Activated gamma-delta T cell treated with anti-CD3 and anti-CD28 coated beads, Interleukin-2, amount 50 U/mL, for 16 hours (primary cell): Measurements from ENCODE around the gene GRN.
"Not testable (repeated sequence)": the region's sequence is repeated elsewhere in the genome, so short reads cannot be mapped to it uniquely, and the experiment has no call there.

ENCODE experiments used
- DNase-seq: peaks from one replicate; pipeline ENCODE4 v3.0.0-alpha.2; 2020; ENCODE audit warnings: low read depth

GRN gene

DNA sequence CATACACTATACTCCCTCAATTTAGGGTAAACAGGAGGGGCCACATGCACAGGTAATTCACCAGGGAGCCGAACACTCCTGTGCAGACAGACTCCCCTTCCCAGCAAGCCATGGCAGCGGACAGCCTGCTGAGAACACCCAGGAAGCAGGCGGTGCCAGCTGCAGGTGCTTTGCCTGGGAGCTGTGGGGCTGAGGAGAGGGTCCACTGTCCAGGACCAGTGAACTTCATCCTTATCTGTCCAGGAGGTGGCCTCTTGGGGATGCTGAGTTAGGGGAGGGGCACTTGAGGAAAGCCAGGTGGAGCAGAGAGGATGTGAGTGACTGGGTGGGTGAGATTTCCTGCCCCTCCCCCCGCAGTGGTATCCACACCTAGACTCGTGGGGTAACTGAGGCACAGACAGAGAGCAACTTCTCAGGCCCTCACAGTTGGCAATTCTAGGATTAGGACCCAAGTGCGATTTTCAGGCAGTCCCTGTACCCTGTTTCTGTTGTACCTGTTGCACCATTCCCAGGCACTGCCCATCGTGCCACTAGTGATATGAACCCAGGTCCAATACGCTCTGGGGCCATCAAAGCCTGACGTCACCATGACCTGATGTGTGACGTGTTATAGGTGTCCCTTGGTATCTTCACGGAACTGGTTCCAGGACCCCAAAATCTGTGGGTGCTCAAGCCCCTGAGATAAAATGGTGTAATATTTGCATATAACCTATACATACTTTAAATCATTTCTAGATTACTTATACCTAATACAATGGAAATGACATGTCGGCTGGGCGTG, 1.2 kb downstream of the GRN start:
- no peak for DNase-seq

DNA sequence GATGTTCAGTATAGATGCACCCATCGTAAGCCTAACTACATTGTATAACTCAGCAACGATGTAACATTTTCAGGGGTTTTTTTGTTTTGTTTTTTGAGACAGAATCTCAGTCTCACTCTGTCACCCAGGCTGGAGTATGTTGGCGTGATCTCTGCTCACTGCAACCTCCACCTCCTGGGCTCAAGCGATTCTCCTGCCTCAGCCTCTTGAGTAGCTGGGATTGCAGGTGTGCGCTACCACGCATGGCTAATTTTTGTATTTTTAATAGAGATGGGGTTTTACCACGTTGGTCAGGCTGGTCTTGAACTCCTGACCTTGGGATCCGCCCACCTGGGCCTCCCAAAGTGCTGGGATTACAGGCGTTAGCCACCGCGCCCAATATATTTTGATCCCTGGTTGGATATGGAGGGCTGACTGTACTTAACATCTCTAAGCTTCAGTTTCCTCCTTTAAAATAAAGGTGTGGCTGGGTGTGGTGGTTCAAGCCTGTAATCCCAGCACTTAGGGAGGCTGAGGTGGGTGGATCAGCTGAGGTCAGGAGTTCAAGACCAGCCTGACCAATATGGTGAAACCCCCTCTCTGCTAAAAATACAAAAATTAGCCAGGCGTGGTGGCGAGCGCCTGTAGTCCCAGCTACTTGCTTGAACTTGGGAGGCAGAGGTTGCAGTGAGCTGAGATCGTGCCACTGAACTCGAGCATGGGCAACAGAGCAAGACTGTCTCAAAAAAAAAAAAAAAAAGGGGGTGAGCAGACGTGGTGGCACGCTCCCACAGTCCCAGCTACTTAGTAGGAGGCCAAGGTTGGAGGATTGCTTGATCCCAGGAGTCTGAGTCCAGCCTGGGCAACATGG, 2.3 kb downstream of the GRN start:
- not testable (repeated sequence) for DNase-seq

DNA sequence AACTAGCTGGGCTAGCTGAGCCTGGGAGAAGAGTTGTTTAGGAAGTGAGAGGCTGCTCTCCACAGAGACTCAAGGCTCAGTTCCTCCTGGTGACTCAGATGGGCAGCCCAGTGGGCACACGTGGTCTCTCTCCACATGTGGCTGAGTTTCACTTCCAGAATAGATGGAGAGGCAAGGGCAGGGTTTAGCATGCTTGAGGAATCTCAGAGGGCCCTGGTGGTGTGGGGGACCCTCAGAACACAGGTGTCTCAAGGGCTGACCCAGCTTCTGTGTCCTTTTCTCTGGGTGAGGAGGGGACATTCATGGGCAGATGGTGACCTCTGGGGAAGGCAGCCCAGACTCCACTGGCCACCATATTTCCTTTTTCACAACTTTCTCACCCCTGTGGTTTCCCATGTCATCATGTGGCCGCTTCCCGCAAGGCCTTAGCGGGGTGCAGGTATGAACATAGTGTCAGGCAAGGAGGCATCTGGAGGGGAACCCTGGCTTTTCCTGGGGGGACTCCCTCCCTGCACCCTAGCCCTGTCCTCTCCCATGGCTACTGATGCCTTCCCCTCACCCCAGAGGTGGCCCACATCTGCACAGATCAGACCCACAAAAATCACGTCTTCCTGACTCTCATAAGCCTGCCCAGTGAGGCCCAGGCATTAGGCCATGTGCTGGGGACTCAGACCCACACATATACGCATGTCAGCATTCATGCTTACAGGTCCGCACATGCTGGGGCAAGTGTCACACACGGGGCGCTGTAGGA, 3.3 kb downstream of the GRN start:
- DNase-seq = no peak

DNA sequence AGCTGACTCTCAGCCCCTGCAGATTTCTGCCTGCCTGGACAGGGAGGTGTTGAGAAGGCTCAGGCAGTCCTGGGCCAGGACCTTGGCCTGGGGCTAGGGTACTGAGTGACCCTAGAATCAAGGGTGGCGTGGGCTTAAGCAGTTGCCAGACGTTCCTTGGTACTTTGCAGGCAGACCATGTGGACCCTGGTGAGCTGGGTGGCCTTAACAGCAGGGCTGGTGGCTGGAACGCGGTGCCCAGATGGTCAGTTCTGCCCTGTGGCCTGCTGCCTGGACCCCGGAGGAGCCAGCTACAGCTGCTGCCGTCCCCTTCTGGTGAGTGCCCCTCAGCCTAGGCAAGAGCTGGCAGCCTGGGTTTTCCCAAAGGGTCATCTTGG, 3.9 kb downstream of the GRN start:
- no peak for DNase-seq

DNA sequence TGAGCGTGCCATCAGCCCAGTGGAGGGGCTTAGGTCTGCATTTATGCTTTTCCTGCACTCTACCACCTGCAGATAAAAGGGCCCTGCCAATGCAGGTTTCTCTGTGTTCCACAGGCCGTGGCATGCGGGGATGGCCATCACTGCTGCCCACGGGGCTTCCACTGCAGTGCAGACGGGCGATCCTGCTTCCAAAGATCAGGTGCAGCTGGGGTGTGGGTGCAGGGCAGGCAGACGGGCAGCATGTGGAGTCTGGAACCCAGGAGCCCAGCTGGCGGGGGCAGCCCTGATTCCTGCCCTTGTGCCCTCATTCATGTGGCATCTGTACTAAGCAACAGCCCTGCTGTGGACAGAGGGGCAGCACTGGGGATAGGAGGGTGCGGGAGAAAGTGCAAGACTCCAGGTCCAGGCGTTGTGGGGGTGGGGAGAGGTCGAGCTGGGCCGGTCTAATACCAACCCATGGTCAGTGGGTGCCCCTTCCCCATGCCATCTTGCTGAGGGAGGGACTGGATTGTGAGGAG, 4.5 kb downstream of the GRN start:
- no peak for DNase-seq

DNA sequence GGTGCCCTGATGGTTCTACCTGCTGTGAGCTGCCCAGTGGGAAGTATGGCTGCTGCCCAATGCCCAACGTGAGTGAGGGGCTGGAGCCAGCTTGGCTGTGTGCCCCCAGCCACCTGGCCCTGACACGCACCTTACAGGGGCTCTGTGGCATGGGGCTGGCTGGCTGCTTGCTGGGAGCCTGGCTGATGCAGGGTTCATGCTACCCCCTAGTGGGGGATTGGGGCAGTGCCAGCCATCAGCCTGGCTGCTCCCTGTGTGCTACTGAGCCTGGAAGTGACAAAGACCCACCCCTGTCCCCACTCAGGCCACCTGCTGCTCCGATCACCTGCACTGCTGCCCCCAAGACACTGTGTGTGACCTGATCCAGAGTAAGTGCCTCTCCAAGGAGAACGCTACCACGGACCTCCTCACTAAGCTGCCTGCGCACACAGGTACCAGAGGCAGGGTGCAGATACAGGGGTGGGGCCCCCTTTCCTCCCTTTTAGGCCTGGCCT, 5.7 kb downstream of the GRN start:
- peak; percentile 59 for DNase-seq

DNA sequence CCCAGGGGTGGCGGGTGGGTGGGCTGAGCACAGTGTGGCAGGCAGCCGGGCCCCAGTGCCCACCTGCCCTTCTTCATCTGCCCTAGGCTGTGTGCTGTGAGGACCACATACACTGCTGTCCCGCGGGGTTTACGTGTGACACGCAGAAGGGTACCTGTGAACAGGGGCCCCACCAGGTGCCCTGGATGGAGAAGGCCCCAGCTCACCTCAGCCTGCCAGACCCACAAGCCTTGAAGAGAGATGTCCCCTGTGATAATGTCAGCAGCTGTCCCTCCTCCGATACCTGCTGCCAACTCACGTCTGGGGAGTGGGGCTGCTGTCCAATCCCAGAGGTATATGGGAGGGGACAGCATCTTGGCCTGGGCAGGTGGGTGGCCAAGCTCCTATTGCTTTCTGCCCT, 6.4 kb downstream of the GRN start:
- no peak for DNase-seq

DNA sequence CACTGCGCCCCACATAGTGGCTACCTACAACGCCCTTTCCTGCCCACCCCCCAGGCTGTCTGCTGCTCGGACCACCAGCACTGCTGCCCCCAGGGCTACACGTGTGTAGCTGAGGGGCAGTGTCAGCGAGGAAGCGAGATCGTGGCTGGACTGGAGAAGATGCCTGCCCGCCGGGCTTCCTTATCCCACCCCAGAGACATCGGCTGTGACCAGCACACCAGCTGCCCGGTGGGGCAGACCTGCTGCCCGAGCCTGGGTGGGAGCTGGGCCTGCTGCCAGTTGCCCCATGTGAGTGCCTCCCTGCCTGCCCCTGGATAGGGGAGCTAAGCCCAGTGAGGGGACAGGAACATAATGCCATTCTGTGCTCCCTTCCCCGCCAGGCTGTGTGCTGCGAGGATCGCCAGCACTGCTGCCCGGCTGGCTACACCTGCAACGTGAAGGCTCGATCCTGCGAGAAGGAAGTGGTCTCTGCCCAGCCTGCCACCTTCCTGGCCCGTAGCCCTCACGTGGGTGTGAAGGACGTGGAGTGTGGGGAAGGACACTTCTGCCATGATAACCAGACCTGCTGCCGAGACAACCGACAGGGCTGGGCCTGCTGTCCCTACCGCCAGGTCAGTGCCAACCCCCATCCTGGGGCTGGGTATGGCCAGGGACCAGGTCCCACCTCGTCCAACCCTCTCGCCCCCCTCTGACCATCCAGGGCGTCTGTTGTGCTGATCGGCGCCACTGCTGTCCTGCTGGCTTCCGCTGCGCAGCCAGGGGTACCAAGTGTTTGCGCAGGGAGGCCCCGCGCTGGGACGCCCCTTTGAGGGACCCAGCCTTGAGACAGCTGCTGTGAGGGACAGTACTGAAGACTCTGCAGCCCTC, 7.1 kb downstream of the GRN start:
- DNase-seq = no peak

DNA sequence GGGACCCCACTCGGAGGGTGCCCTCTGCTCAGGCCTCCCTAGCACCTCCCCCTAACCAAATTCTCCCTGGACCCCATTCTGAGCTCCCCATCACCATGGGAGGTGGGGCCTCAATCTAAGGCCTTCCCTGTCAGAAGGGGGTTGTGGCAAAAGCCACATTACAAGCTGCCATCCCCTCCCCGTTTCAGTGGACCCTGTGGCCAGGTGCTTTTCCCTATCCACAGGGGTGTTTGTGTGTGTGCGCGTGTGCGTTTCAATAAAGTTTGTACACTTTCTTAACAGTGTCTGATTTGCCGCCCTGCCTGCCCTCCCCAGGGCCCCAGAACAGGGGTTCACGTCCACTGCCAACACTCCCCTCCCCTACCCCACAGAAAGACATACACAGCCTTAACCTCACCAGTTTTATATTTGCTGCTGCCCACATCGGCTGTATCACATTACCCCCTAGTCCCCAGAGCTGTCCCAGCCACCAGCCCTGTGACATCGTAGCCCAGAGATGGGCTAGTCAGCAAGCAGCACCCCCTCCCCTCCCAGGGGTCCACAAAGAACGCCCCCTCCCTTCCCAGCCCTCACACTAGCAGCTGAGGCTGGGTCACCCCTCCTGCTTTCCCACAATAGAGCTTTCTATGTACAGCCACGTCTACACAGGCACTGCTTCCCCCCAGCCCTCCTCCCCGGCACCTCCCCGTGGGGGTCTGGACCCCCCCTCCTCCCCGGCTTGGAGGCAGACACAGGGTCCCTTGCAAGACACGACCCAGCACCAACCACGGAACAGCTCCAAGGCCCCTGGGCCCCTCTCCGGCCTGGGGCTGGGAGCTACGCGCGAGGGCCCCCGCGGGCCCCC, 7.9 kb downstream of the GRN start:
- DNase-seq = no peak

DNA sequence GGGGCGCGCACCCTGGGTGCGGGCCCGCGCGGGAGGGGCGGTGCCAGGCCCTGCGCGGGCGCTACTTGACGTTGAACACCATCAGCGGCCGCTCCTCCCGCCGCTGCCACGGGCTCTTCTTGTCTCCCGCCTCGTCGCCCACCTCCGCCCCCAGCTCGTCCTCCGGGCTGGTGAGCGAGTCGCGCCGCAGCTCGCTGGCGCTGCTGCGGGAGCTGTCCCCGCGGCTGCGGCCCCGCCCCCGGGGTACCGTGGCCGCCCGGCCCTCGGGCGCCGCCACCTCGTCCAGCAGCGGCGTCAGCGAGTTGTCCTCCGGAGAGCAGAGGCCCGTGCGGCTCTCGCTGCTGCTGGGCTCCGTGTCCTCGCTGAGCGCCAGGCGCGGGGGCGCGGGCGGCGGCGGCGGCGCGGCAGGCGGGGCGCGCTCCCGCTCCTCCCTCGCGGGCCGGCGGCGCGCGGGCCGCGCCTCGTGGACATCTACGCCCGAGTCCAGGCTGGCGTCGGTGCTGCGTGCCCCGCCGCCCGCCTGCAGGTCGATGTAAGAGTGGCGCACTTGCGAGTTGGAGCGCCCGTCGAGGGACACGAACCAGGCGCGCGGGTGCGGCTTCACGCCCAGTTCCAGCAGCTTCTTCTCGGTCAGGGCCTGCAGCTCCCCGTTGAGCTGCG, 8.7 kb downstream of the GRN start:
- no peak for DNase-seq

DNA sequence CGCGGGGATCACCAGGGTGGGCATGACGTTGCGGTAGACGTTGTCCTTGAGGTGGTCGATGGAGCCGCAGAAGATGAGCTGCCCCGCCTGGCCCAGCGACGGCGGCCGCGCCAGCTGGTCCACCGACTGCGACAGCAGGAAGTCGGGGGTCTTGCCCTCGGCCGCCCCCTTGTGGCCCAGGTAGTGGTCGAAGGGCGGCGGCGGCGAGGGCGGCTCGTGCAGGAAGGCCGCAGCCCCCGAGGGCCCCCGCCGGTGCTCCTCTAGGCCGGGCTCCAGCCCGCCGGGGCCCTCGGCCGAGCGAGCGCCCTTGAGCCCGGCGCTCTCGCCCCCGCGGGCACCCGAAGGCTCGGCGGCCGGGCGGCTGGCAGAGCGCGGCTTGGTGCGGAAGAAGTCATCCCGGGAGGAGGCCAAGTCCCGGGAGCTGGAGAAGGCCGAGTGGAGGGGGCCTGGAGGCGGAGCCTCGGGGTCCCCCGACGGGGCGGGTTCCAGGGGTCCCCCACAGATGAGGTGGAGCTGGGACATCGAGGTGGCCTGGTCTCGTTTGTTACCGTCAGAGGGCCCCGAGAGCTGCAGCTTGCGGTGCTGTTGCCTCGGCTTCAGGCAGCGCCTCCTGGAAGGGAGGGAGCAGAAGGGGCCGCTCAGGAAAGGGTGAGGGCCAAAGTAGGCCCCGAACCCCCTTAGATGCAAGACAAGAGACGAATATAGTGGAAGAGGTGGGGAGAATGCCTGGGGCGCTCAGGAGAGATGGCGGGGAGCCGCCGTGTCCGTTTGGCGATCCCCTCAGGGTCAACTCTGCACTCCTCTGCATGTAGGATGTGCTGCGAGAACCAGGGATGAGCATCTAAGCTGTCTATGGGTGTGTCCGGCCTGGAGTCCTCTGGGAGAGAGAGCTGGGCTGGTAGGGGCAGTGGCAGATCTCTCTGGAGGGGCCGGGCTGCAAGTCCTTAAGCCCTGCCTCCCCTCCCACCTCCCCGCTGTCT, 9.8 kb downstream of the GRN start:
- DNase-seq = peak; percentile 52

DNA sequence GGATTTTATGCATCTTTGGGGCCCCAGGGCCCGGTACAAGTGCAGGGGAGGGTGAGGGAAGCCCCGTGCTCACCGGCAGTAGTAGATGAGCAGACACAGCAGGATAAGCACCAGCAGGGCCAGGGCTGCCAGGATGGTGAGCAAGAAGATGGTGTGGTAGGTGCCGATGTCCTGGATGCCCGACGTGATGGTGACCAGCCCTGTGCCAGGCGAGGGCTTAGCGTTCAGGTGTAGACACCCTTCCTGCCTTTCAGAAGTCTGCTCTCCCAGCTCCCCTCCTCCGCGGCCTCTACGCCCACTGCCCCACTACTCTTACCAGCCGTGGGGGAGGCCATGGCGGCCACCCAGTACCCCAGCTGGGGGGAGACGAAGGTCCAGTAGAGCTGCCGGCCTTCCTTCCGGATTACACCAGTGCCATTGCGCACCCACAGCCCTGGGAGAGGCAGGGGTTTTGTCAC, 10.6 kb downstream of the GRN start:
- no peak for DNase-seq

DNA sequence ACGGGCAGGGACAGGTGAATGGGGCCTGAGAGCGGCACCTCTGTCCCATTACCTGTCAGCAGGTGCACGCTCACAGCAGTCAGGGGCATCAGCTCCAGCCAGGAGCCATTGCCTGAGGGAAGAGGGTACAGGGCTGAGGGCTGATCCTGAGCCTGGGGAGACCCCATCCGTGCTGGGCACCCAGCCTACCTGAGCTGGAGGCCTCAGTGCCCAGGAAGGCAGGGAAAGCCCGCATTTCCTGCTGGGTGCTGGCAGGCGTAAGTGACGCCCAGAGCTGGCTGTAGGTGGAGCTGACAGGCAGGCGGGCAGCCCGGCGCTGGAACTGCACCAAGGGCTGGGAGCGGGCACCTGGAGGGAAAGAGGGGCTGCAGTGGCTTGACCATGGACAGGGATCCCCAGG, 11.1 kb downstream of the GRN start:
- DNase-seq = no peak

DNA sequence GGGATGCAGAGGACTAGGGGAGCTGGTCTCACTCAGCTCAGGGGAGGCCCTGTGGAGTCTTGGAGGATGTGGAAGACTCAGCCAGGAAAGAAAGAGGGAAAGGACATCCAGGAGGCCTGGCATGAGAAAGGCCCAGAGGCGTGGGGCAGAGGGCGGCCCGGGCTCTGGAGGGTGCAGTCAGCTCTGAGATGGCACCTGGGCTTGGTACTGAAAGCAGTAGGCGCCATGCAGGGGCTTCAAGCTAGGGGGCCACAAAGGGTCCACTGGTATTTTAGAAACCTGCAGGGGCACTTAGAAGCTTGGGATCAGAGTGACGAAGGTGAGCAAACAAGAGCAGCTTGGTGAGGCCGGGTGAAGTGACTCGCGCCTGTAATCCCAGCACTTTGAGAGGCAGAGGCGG, 13.0 kb downstream of the GRN start:
- DNase-seq = no peak

DNA sequence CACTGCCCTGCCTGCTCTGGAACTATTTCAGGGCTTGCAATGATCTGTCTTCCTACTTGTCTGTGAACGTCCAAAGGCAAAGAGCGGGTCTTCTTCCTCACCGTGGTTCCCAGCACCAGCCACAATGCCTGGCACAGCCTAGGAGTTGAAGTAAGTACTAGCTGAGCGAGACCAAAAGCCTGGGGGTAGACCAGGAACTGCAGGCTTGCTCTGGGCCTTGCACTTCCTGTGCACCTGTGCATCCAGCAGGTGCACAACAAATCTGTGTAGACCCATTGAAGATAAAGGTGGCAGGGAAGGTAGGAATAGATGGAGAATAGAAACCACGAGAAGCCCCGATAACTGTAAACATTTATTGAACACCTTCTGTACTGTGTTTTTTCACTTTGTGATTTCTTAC, 13.9 kb downstream of the GRN start:
- no peak for DNase-seq

DNA sequence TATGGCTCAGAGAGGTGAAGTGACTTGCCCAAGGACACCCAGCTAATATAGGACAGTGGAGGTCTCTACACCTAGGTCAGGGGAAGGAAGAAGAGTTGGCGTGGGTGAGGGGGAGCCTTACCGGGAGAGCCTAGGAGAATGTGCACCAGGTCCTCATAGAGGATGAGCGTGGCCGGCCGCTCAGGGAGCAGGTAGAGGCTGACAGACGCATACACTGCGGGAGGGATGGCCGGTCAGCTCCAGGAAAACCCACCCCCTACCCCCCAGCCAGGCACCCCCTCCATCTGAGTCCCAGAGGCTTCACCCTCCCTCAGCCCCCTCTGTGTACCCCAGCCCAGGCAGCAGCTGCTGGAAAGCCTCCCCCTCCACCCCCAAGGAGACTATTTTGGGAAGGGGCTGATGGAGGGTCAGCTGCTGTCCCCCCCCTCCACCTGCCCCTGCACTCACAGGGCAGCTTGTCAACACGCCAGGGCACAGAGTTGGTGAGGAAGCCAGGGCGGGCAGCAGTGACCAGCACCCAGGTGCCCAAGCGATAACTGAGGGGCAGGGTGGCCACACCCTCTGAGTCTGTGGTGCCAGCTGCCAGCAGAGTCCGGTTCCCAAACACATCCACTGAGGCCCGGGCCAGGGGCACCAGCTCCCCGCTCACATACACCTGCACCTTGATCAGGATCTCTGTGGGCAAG, 14.5 kb downstream of the GRN start:
- no peak for DNase-seq

DNA sequence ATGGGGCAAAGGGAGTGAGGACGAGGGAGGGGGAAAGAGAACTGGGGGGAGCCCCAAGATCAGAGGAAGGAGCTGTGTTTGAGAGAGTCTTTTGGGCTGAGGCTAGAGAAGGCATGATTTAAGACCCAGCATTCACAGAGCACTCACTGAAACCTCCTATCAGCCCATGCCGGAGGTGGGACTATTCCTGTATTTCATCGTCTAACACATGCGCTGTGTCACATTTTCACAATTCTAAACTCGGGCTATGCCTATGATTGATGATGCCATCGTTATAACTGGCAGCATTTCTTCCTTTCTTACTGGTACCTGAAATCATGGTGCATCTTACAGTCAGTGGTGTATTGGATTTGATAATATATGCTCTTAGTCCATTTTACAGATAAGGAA, 15.0 kb downstream of the GRN start:
- no peak for DNase-seq

DNA sequence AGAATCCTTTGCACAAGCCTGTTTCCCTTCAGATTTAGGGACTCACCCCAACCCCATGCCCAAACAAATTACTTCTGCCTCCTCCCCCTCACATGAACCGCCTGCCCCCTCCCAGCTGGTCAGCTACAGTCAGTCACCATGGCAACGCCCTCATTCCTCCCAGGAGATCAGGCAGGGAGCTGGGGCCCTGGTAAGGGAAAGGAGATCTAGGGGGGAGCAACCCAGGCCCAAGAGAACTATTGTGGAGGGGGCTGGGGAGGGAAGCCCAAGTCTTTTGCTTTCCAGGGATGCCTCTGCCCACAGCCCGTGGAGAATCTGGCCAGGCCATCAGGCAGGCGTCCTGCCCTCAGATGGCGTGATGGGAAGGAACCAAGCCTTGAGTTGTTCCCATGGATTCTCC, 15.7 kb downstream of the GRN start:
- DNase-seq = no peak
